T-helper 2 cell treated with Interferon-gamma antibody and Interleukin-4, amounts not matched to agents 100 ng/mL and 5 ng/mL, for 36 hours (primary cell): ENCODE measurements around the gene ITPR1. TPM values are rescaled to one million over a fixed set of nuclear protein-coding genes. Genes with fewer than 3 reads are reported as not detected.

Experiments used
- intact Hi-C: fragments of 100-400 bp; cut with micrococcal nuclease; formaldehyde crosslinking; loops from one replicate; pipeline ENCODE4 v1.15.1; 2023
- total RNA-seq: library from RNA; stranded (reverse); gene quantifications from 2 replicates; pipeline ENCODE4 v1.2.3, GENCODE V29; 2022

Gene ITPR1
- total RNA-seq, 1 donor from 2014 or later = 40.4 TPM

- intact Hi-C loops = no loop called here
These were observed 185.2 kb downstream of the ITPR1 start for GRCh38 chr3:4678320-4678719.

- intact Hi-C loops = no loop called here
These were observed 187.1 kb downstream of the ITPR1 start for GRCh38 chr3:4680227-4680691.

- intact Hi-C loops = no loop called here
These were observed 187.7 kb downstream of the ITPR1 start for GRCh38 chr3:4680871-4681300.

GRCh38 chr3:4681301-4681700 is 188.2 kb downstream of the ITPR1 start:
- intact Hi-C loops = no loop called here

- intact Hi-C loops = no loop called here
These were observed 191.0 kb downstream of the ITPR1 start for GRCh38 chr3:4684117-4684516.

GRCh38 chr3:4684976-4685375 is 191.8 kb downstream of the ITPR1 start:
- intact Hi-C loops = no loop called here

GRCh38 chr3:4685673-4686345 is 192.7 kb downstream of the ITPR1 start:
- intact Hi-C loops = no loop called here

- intact Hi-C loops = no loop called here
These were observed 193.5 kb downstream of the ITPR1 start for GRCh38 chr3:4686619-4687018.

- intact Hi-C loops = no loop called here
These were observed 194.0 kb downstream of the ITPR1 start for GRCh38 chr3:4687167-4687566.

- intact Hi-C loops = no loop called here
These were observed 194.4 kb downstream of the ITPR1 start for GRCh38 chr3:4687596-4687995.

- intact Hi-C loops = no loop called here
These were observed 195.3 kb downstream of the ITPR1 start for GRCh38 chr3:4688411-4688810.

GRCh38 chr3:4689021-4689420 is 195.9 kb downstream of the ITPR1 start:
- intact Hi-C loops = no loop called here

- intact Hi-C loops = no loop called here
These were observed 197.1 kb downstream of the ITPR1 start for GRCh38 chr3:4690277-4690676.

- intact Hi-C loops = no loop called here
These were observed 200.5 kb downstream of the ITPR1 start for GRCh38 chr3:4693620-4694019.

- intact Hi-C loops = no loop called here
These were observed 202.7 kb downstream of the ITPR1 start for GRCh38 chr3:4695846-4696245.

- intact Hi-C loops = no loop called here
These were observed 203.1 kb downstream of the ITPR1 start for GRCh38 chr3:4696266-4696665.

- intact Hi-C loops = no loop called here
These were observed 205.1 kb downstream of the ITPR1 start for GRCh38 chr3:4698125-4698821.

- intact Hi-C loops = no loop called here
These were observed 209.9 kb downstream of the ITPR1 start for GRCh38 chr3:4703054-4703480.

GRCh38 chr3:4704552-4704951 is 211.4 kb downstream of the ITPR1 start:
- intact Hi-C loops = no loop called here

GRCh38 chr3:4707324-4707723 is 214.2 kb downstream of the ITPR1 start:
- intact Hi-C loops = no loop called here

- intact Hi-C loops = no loop called here
These were observed 215.1 kb downstream of the ITPR1 start for GRCh38 chr3:4708230-4708629.

GRCh38 chr3:4709341-4709740 is 216.2 kb downstream of the ITPR1 start:
- intact Hi-C loops = no loop called here

- intact Hi-C loops = loop anchor here (2.0 kb wide), 2 partner anchors 267 to 317 kb away; no protein-coding TSS in a partner anchor
These were observed 217.0 kb downstream of the ITPR1 start for GRCh38 chr3:4710191-4710590.
